H1 (cell line): Measurements from ENCODE around the gene STK31. TPM values are rescaled to one million over a fixed set of nuclear protein-coding genes. Genes with fewer than 3 reads are reported as not detected.
A peak's percentile ranks its signal among the peaks of the same experiment; 100 is the strongest.

Experiments
- CTCF ChIA-PET: fragments of 300-600 bp; sonication (Branson Sonifier 250); formaldehyde crosslinking; loops from one replicate; lab custom pipeline; 2021; ENCODE audit not compliant: partially characterized antibody; lab: Charles Lee
- POLR2A ChIA-PET: fragments of 300-600 bp; sonication (Branson Sonifier 250); formaldehyde crosslinking; loops from one replicate; lab custom pipeline; 2021; ENCODE audit warnings: inconsistent platforms; ENCODE audit not compliant: partially characterized antibody; lab: Charles Lee
- DNase-seq, 2 experiments: peaks; one replicate each; pipeline versions ENCODE4 v3.0.0 to v3.0.0-alpha.2; 2010 to 2022; ENCODE audit warnings: low spot score in 2 of 2, low read depth in 1 of 2, mixed read lengths in 1 of 2
- FAIRE-seq: peaks from 2 replicates; lab custom pipeline; 2011; peaks lifted over from hg19 to GRCh38; lab: Jason Lieb, UNC
- H2AFZ ChIP-seq: 2 replicates; pipeline ENCODE4 v1.8.1; 2012; ENCODE audit warnings: low read length, inconsistent platforms
- H2AK5ac ChIP-seq: 2 replicates; pipeline ENCODE4 v1.6.1; 2013; ENCODE audit warnings: low read depth, low read length
- H2BK120ac ChIP-seq: replicated peaks from 2 replicates; pipeline ENCODE3; 2013; ENCODE audit warnings: low read depth, low read length, inconsistent platforms
- H2BK12ac ChIP-seq: 2 replicates; pipeline ENCODE4 v1.6.1; 2013; ENCODE audit warnings: low read depth, low read length
- H2BK15ac ChIP-seq: 2 replicates; pipeline ENCODE4 v1.6.1; 2013; ENCODE audit warnings: low read length
- H2BK20ac ChIP-seq: 2 replicates; pipeline ENCODE4 v1.6.1; 2013; ENCODE audit warnings: low read length
- H2BK5ac ChIP-seq: 2 replicates; pipeline ENCODE4 v1.6.1; 2013; ENCODE audit warnings: low read depth, low read length
- H3K14ac ChIP-seq: 2 replicates; pipeline ENCODE4 v1.6.1; 2013; ENCODE audit warnings: inconsistent platforms; ENCODE audit not compliant: insufficient read length
- H3K18ac ChIP-seq: 2 replicates; pipeline ENCODE4 v1.6.1; 2013; ENCODE audit warnings: low read length; ENCODE audit errors: extremely low read depth
- H3K23ac ChIP-seq: 2 replicates; pipeline ENCODE4 v1.6.1; 2013; ENCODE audit warnings: inconsistent platforms; ENCODE audit not compliant: insufficient read length
- H3K23me2 ChIP-seq: 2 replicates; pipeline ENCODE4 v1.6.1; 2013; ENCODE audit warnings: low read depth, low read length
- H3K27ac ChIP-seq: 2 replicates; pipeline ENCODE4 v1.6.1; 2011; ENCODE audit warnings: low read depth, low read length, inconsistent platforms
- H3K27me3 ChIP-seq, 4 experiments: replicated peaks in 1 of 4; 1 replicate in 1 of 4; 2 replicates in 3 of 4; pipeline versions ENCODE4 v1.6.1 to v1.8.1; 2011 to 2013; ENCODE audit warnings: low read length in 3 of 4, mild to moderate bottlenecking in 3 of 4, inconsistent platforms in 2 of 4, mixed read lengths in 2 of 4, moderate library complexity in 1 of 4; ENCODE audit not compliant: control insufficient read depth in 3 of 4, insufficient read depth in 3 of 4; ENCODE audit errors: extremely low read depth in 1 of 4
- H3K36me3 ChIP-seq, 4 experiments: 2 replicates each; pipeline versions ENCODE4 v1.6.1 to v1.8.1; 2011 to 2013; ENCODE audit warnings: mild to moderate bottlenecking in 4 of 4, low read length in 3 of 4, moderate library complexity in 2 of 4, control low read depth in 1 of 4, inconsistent platforms in 1 of 4; ENCODE audit not compliant: insufficient read depth in 4 of 4, control insufficient read depth in 2 of 4
- H3K4ac ChIP-seq: replicated peaks from 2 replicates; pipeline ENCODE3; 2013; ENCODE audit warnings: low read length, low read depth, mixed read lengths, inconsistent platforms; ENCODE audit not compliant: insufficient read length
- H3K4me1 ChIP-seq, 4 experiments: replicated peaks in 1 of 4; 1 replicate in 1 of 4; 2 replicates in 3 of 4; pipeline versions ENCODE4 v1.6.1 to v1.8.1; 2011 to 2013; ENCODE audit warnings: low read length in 3 of 4, inconsistent platforms in 2 of 4, mixed read lengths in 1 of 4; ENCODE audit not compliant: insufficient read depth in 4 of 4, control insufficient read depth in 3 of 4
- H3K4me2 ChIP-seq, 2 experiments: 2 replicates each; pipeline versions ENCODE4 v1.6.1 to v1.8.1; 2011 to 2013; ENCODE audit warnings: low read depth in 2 of 2, low read length in 2 of 2, control low read depth in 1 of 2, inconsistent platforms in 1 of 2, mild to moderate bottlenecking in 1 of 2; ENCODE audit not compliant: insufficient read depth in 1 of 2
- H3K4me3 ChIP-seq, 4 experiments: fragments of 200-600, 300-600 bp in 1 of 4; sonication (generic), shearing (Covaris generic), sonication (Bioruptor Twin) in 1 of 4; 2 replicates each; pipeline versions ENCODE4 v1.5.1 to v1.8.1; 2011 to 2016; ENCODE audit warnings: low read length in 4 of 4, low read depth in 3 of 4, control low read depth in 2 of 4, inconsistent platforms in 2 of 4, mild to moderate bottlenecking in 2 of 4, mixed read lengths in 1 of 4, moderate library complexity in 1 of 4; ENCODE audit not compliant: insufficient read depth in 2 of 4; ENCODE audit errors: extremely low read depth in 1 of 4
- H3K56ac ChIP-seq: replicated peaks from 2 replicates; pipeline ENCODE3; 2013; ENCODE audit warnings: low read depth, mild to moderate bottlenecking, mixed read lengths, low read length, inconsistent platforms; ENCODE audit not compliant: insufficient read length
- H3K79me1 ChIP-seq: 2 replicates; pipeline ENCODE4 v1.6.1; 2013; ENCODE audit warnings: low read depth, low read length, control low read depth
- H3K79me2 ChIP-seq, 2 experiments: 2 replicates each; pipeline versions ENCODE4 v1.6.1 to v1.8.1; 2012 to 2013; ENCODE audit warnings: low read length in 2 of 2, mild to moderate bottlenecking in 2 of 2, inconsistent platforms in 1 of 2; ENCODE audit not compliant: insufficient read depth in 2 of 2, control insufficient read depth in 1 of 2
- H3K9ac ChIP-seq, 4 experiments: replicated peaks in 1 of 4; 1 replicate in 1 of 4; 2 replicates in 3 of 4; pipeline versions ENCODE4 v1.6.1 to v1.8.1; 2011 to 2013; ENCODE audit warnings: low read depth in 3 of 4, low read length in 3 of 4, control low read depth in 2 of 4, mild to moderate bottlenecking in 2 of 4, moderate library complexity in 2 of 4, inconsistent platforms in 1 of 4; ENCODE audit errors: extremely low read depth in 1 of 4
- H3K9me3 ChIP-seq, 2 experiments: 2 replicates each; pipeline versions ENCODE4 v1.6.1 to v1.8.1; 2012 to 2013; ENCODE audit warnings: mild to moderate bottlenecking in 2 of 2, moderate library complexity in 2 of 2, control low read depth in 1 of 2, inconsistent platforms in 1 of 2, low read depth in 1 of 2, low read length in 1 of 2, mixed read lengths in 1 of 2; ENCODE audit not compliant: insufficient read depth in 2 of 2
- H4K20me1 ChIP-seq, 2 experiments: replicated peaks in 1 of 2; 2 replicates each; pipeline versions ENCODE3 to v1.8.1; 2011 to 2013; ENCODE audit warnings: inconsistent platforms in 2 of 2, low read length in 2 of 2, mild to moderate bottlenecking in 1 of 2; ENCODE audit not compliant: insufficient read depth in 2 of 2, control insufficient read depth in 1 of 2
- H4K5ac ChIP-seq: 2 replicates; pipeline ENCODE4 v1.6.1; 2013; ENCODE audit warnings: low read length, low read depth, mixed read lengths, inconsistent platforms; ENCODE audit not compliant: insufficient read length
- H4K8ac ChIP-seq: 2 replicates; pipeline ENCODE4 v1.8.0; 2013; ENCODE audit warnings: mild to moderate bottlenecking, moderate library complexity, low read length, inconsistent platforms; ENCODE audit not compliant: insufficient read depth; ENCODE audit errors: extremely low read depth
- H4K91ac ChIP-seq: replicated peaks from 2 replicates; pipeline ENCODE3; 2013; ENCODE audit warnings: low read length, mixed read lengths, inconsistent platforms; ENCODE audit not compliant: insufficient read length
- BCL11A ChIP-seq, 2 experiments: IDR thresholded peaks; one replicate each; pipeline ENCODE4 v1.6.1; 2011; ENCODE audit warnings: low read depth in 2 of 2, low read length in 2 of 2, mild to moderate bottlenecking in 2 of 2
- CTCF ChIP-seq, 3 experiments: IDR thresholded peaks; 1 replicate in 2 of 3; 2 replicates in 1 of 3; pipeline versions ENCODE4 v1.5.1 to v1.6.1; 2011; ENCODE audit warnings: low read length in 3 of 3, mild to moderate bottlenecking in 3 of 3, inconsistent platforms in 2 of 3, low read depth in 1 of 3, moderate library complexity in 1 of 3; ENCODE audit not compliant: insufficient read depth in 1 of 3; ENCODE audit errors: control extremely low read depth in 1 of 3
- EGR1 ChIP-seq: IDR thresholded peaks from 2 replicates; pipeline ENCODE4 v1.6.1; 2011; ENCODE audit warnings: low read depth, low read length, borderline replicate concordance
- FOSL1 ChIP-seq: IDR thresholded peaks from 2 replicates; pipeline ENCODE4 v1.6.1; 2011; ENCODE audit warnings: mild to moderate bottlenecking, low read depth, low read length, moderate library complexity; ENCODE audit not compliant: insufficient read depth
- HDAC6 ChIP-seq: IDR thresholded peaks from one replicate; pipeline ENCODE4 v1.7.1; 2012; ENCODE audit warnings: low read depth, mild to moderate bottlenecking, inconsistent platforms, low read length, moderate library complexity
- POLR2A ChIP-seq, 2 experiments: IDR thresholded peaks; 1 replicate in 1 of 2; 2 replicates in 1 of 2; pipeline ENCODE4 v1.6.1; 2011; ENCODE audit warnings: low read depth in 2 of 2, low read length in 2 of 2, mild to moderate bottlenecking in 2 of 2; ENCODE audit errors: control extremely low read depth in 1 of 2
- SP1 ChIP-seq: IDR thresholded peaks from 2 replicates; pipeline ENCODE4 v1.6.1; 2011; ENCODE audit warnings: low read depth, low read length
- ZNF274 ChIP-seq: IDR thresholded peaks from 2 replicates; pipeline ENCODE4 v1.7.0; 2012; ENCODE audit warnings: low read length, borderline replicate concordance; ENCODE audit errors: extremely low read depth
- WGBS, 2 experiments: shearing (Covaris generic) in 1 of 2; methylation state at CpG; one replicate each; pipeline versions ENCODE4 v1.1.6 to v1.1.7; 2013 to 2015; ENCODE audit warnings: low lambda C conversion rate in 2 of 2, mixed read lengths in 2 of 2, inconsistent platforms in 1 of 2, low coverage in 1 of 2, missing lambda C conversion rate in 1 of 2; ENCODE audit not compliant: insufficient replicate concordance in 2 of 2, insufficient coverage in 1 of 2, insufficient read length in 1 of 2; ENCODE audit errors: extremely low coverage in 1 of 2, missing lambda C conversion rate in 1 of 2; 5-methylcytosine and 5-hydroxymethylcytosine counted together
- polyA plus RNA-seq, 7 experiments: library from polyadenylated mRNA; depleted of rRNA in 3 of 7; stranded (reverse) in 5 of 7; unstranded in 2 of 7; fragments of >200 nt in 5 of 7; fragments of 200-250 nt in 2 of 7; gene quantifications; 1 replicate in 5 of 7; 2 replicates in 1 of 7; 4 replicates in 1 of 7; pipeline versions ENCODE4 v1.2.1 to v1.2.3, GENCODE V29; 2011 to 2013; ENCODE audit warnings: missing spikeins in 2 of 7, mixed read lengths in 2 of 7
- total RNA-seq: library from RNA; stranded (reverse); fragmentation: NEBNext Ultra II Directional; extraction: Animal tissue kit (Norgen Biotek cat#: 25700); gene quantifications from 2 replicates; pipeline ENCODE4 v1.2.1, GENCODE V29; 2021

STK31 gene
- total and polyA plus RNA-seq, 2 of the 8 experiments (the other 6 are each of a cell fraction or from before 2014, with no cell fraction given): 0.15 to 0.32 TPM

- H3K9me3 ChIP-seq: no peaks in the 10 kb centered on the region
- H3K4me3 ChIP-seq: peak overlapping the region in 1 of 4 experiments; percentile 23; a peak in 1 of 8 replicates
- H3K23ac ChIP-seq: no peak overlapping the region
- FAIRE-seq: peak; percentile 92
- CTCF ChIA-PET: interaction anchor here (1.0 to 2.2 kb wide), 9 partner anchors 10 to 116 kb away, joined by 3 to 11 read pairs (median 6); partner anchors contain the start of gene FAM221A
- H3K4me2 ChIP-seq: peak overlapping the region; percentile 54 to 64
- peaks cover 2% of the 10 kb centered on the region; the same call in 1 of the 2 replicates for H3K23me2 ChIP-seq
- DNase-seq: no peak
- no peak overlapping the region for H3K14ac ChIP-seq
- no peaks in the 10 kb centered on the region for H3K27me3 ChIP-seq
- H4K8ac ChIP-seq: no peak overlapping the region
- no peak overlapping the region for H4K5ac ChIP-seq
- H2BK120ac ChIP-seq: peak overlapping the region; percentile 47
- peak overlapping the region; percentile 66; the same call in 1 of the 2 replicates for H3K27ac ChIP-seq
- H3K36me3 ChIP-seq: no peaks in the 10 kb centered on the region
- peak overlapping the region; percentile 51; the same call in 1 of the 2 replicates for H3K18ac ChIP-seq
- no peak overlapping the region for H3K4ac ChIP-seq
- peak overlapping the region; percentile 91 for H4K91ac ChIP-seq
- peaks cover 6 to 16% (median 12%) of the 10 kb centered on the region in 4 experiments for H3K4me1 ChIP-seq
- H2BK20ac ChIP-seq: peak overlapping the region; percentile 84; the same call in 1 of the 2 replicates
- peak overlapping the region in 2 of 4 experiments; percentile 8 to 50; a peak in 3 of 7 replicates for H3K9ac ChIP-seq
- H3K56ac ChIP-seq: no peak overlapping the region
- H2AK5ac ChIP-seq: no peak overlapping the region; the same call in none of the 2 replicates
- peak overlapping the region; percentile 84; the same call in 1 of the 2 replicates for H2BK5ac ChIP-seq
- H2AFZ ChIP-seq: peak overlapping the region; percentile 35; the same call in 1 of the 2 replicates
- peak overlapping the region; percentile 90 for H2BK12ac ChIP-seq
- H3K79me2 ChIP-seq: no peaks in the 10 kb centered on the region
- H3K79me1 ChIP-seq: no peaks in the 10 kb centered on the region
- POLR2A ChIA-PET: interaction anchor here (0.6 to 3.9 kb wide), 12 partner anchors 9 to 47 kb away, joined by 3 to 27 read pairs (median 4); partner anchors contain the start of genes FAM221A and STK31
- H2BK15ac ChIP-seq: no peak overlapping the region
- no peaks in the 10 kb centered on the region for H4K20me1 ChIP-seq
- WGBS, 2 experiments: 62% methylated on average over 8 of the region's 8 CpGs; no CpG with 5 or more reads in 1 of the 2 experiments
- TF ChIP-seq EGR1 (no peak), HDAC6 (no peak), FOSL1 (no peak), POLR2A (IDR thresholded peaks at IDR 0.05; ENCODE audit: control extremely low read depth in 1 of 2, low read depth in 2 of 2, low read length in 2 of 2) (0 out of 3 replicates have a peak, but pooled peaks of 1 of the 2 experiments have one; percentile 39), BCL11A (IDR thresholded peaks at IDR 0.05; ENCODE audit: low read depth in 2 of 2, low read length in 2 of 2) (no peak), CTCF (IDR thresholded peaks at IDR 0.05; ENCODE audit: control extremely low read depth in 1 of 3, insufficient read depth in 1 of 3, low read depth in 1 of 3, low read length in 3 of 3) (peak in 2 of 3 experiments; percentile 5 to 25; a peak in 2 of 4 replicates), SP1 (peak; percentile 71), ZNF274 (no peak)
Measured at GRCh38 chr7:23662124-23662983, 47.7 kb upstream of the STK31 start.
